ENCODE data around the gene SBF2. TPM values are rescaled to one million over a fixed set of nuclear protein-coding genes. Genes with fewer than 3 reads are reported as not detected.
A peak's percentile ranks its signal among the peaks of the same experiment; 100 is the strongest.

SBF2 gene
- total and polyA plus RNA-seq, 10 donors, result 3.6 to 70.9 (median 57.1) TPM

DNA sequence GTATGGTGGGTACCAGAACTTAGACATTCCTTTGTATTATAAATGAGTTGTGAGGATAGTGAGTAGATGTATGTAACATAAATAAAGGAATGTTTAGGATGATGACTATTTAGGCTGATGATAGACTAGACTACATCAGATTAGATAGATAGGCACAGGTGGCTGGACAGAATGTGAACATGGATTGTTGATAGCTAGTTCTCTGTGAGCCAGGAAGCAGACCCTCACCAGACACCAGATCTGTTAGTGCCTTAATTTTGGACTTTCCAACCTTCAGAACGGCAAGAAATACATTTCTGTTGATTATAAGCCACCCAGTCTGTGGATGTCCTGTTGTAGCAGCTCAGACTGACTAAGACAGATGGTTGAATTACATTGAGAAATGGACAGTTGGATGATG lies 530.7 kb downstream of the SBF2 start:
- no peak for TF ChIP-seq POLR2AphosphoS5 (IDR thresholded peaks at IDR 0.05)
- Histone ChIP-seq H3K36me3 (no peaks in the 10 kb centered on the region), H3K27ac (no peak overlapping the region), H3K27me3 (replicated peaks in 1 of 7) (no peaks in the 10 kb centered on the region), H3K9me3 (no peaks in the 10 kb centered on the region), H3K4me1 (peaks cover 5 to 39% (median 22%) of the 10 kb centered on the region in 6 donors), H3K4me3 (no peak overlapping the region)
- DNase-seq, result no peak
- intact Hi-C loops (cut with DNase I; ENCODE audit: low total_unique reads), result loop anchor here (5.0 kb wide), 1 partner anchor 549 kb away; no protein-coding TSS in a partner anchor
- 92 to 97% (median 94%) methylated on average over 1 of the region's 1 CpG for WGBS, 5 donors

GRCh38 chr11:9762531-9762930 lies 531.5 kb downstream of the SBF2 start:
- TF ChIP-seq POLR2A (IDR thresholded peaks at IDR 0.05) (no peak), CTCF (IDR thresholded peaks at IDR 0.05 in 8 of 11, conservative IDR thresholded peaks at IDR 0.05 in 3 of 11) (no peak), POLR2AphosphoS5 (IDR thresholded peaks at IDR 0.05) (no peak)
- no peaks in the 10 kb centered on the region for H3K9me3 ChIP-seq
- peaks cover 8 to 44% (median 27%) of the 10 kb centered on the region in 6 donors for H3K4me1 ChIP-seq
- intact Hi-C loops (cut with DNase I; ENCODE audit: low total_unique reads), result loop anchor here (5.0 kb wide), 1 partner anchor 550 kb away; no protein-coding TSS in a partner anchor
- DNase-seq, result no peak
- no peak overlapping the region for H3K4me3 ChIP-seq
- H3K27me3 ChIP-seq (replicated peaks in 1 of 7), result no peaks in the 10 kb centered on the region
- no peak overlapping the region for H3K27ac ChIP-seq
- WGBS, 5 donors, result 82 to 89% (median 87%) methylated on average over 4 of the region's 4 CpGs
- H3K36me3 ChIP-seq, result no peaks in the 10 kb centered on the region

DNA sequence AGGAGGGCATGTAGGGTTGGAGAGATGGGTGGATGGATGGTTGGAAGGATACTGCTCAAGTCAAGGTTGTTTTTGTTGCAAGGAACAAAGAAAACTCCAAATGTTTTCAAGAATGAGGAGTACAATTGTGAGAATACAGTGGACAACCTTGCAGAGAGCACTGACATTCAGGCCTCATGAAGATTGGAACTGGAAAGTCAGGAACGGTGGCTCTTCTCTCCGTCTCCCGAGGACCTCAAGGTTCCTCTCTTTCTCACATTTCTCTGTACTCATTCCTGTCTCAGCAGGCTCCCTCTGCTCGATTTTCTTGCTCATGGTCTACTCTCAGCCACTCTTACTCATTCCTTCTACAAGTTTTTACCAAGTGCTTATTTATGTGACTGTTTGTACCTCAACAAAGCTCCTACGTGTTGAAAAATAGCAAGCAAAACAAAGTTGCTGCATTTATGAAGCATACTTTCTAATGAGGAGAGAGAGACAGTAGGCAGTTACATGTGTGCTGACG lies 532.5 kb downstream of the SBF2 start:
- H3K36me3 ChIP-seq, result no peaks in the 10 kb centered on the region
- no peak overlapping the region for H3K27ac ChIP-seq
- no peak for TF ChIP-seq POLR2AphosphoS5 (IDR thresholded peaks at IDR 0.05)
- TF ChIP-seq POLR2A (IDR thresholded peaks at IDR 0.05), result no peak
- TF ChIP-seq CTCF (IDR thresholded peaks at IDR 0.05 in 8 of 11, conservative IDR thresholded peaks at IDR 0.05 in 3 of 11), result no peak
- intact Hi-C loops (cut with DNase I; ENCODE audit: low total_unique reads), result loop anchor here (5.0 kb wide), 1 partner anchor 551 kb away; no protein-coding TSS in a partner anchor
- H3K9me3 ChIP-seq, result no peaks in the 10 kb centered on the region
- no peaks in the 10 kb centered on the region for H3K27me3 ChIP-seq (replicated peaks in 1 of 7)
- peaks cover 16 to 54% (median 37%) of the 10 kb centered on the region in 6 donors for H3K4me1 ChIP-seq
- H3K4me3 ChIP-seq, result no peak overlapping the region
- WGBS, 5 donors, result 87 to 97% (median 91%) methylated on average over 6 of the region's 6 CpGs
- no peak for DNase-seq

GRCh38 chr11:9760193-9760575 lies 533.8 kb downstream of the SBF2 start:
- Histone ChIP-seq H3K27me3 (replicated peaks in 1 of 7) (no peaks in the 10 kb centered on the region), H3K4me3 (no peak overlapping the region), H3K27ac (peak overlapping the region in 6 of 8 donors; percentile 76 to 87 (median 84)), H3K36me3 (no peaks in the 10 kb centered on the region), H3K4me1 (peaks cover 27 to 59% (median 48%) of the 10 kb centered on the region in 6 donors), H3K9me3 (no peaks in the 10 kb centered on the region)
- no peak for TF ChIP-seq CTCF (IDR thresholded peaks at IDR 0.05 in 8 of 11, conservative IDR thresholded peaks at IDR 0.05 in 3 of 11)
- TF ChIP-seq POLR2AphosphoS5 (IDR thresholded peaks at IDR 0.05), result no peak
- no peak for TF ChIP-seq POLR2A (IDR thresholded peaks at IDR 0.05)
- intact Hi-C loops (cut with DNase I; ENCODE audit: low total_unique reads), result loop anchor here (5.0 kb wide), 1 partner anchor 552 kb away; no protein-coding TSS in a partner anchor
- WGBS, 5 donors, result 66 to 90% (median 78%) methylated on average over 3 of the region's 3 CpGs
- no peak for DNase-seq

Measured in spleen (tissue), 11 donors.